GM12874 (cell line): Measurements from ENCODE around the gene CNKSR3.
A peak's percentile ranks its signal among the peaks of the same experiment; 100 is the strongest.

ENCODE experiments used
- CTCF ChIP-seq: IDR thresholded peaks from 2 replicates; pipeline ENCODE4 v1.5.1; 2011; ENCODE audit warnings: low read depth, mild to moderate bottlenecking, control low read depth, low read length, moderate library complexity; ENCODE audit not compliant: insufficient read depth

Gene CNKSR3

GRCh38 chr6:154370545-154370944 is 139.9 kb downstream of the CNKSR3 start:
- peak; percentile 31; the same call in 1 of the 2 replicates for TF ChIP-seq CTCF

- TF ChIP-seq CTCF = no peak
These were observed 142.4 kb downstream of the CNKSR3 start for GRCh38 chr6:154367839-154368695.

GRCh38 chr6:154367336-154367735 is 143.1 kb downstream of the CNKSR3 start:
- no peak for TF ChIP-seq CTCF

GRCh38 chr6:154363821-154364220 is 146.7 kb downstream of the CNKSR3 start:
- no peak for TF ChIP-seq CTCF

- no peak for TF ChIP-seq CTCF
These were observed 149.0 kb downstream of the CNKSR3 start for GRCh38 chr6:154361476-154361875.

- TF ChIP-seq CTCF = no peak
These were observed 150.0 kb downstream of the CNKSR3 start for GRCh38 chr6:154360476-154360875.

GRCh38 chr6:154359679-154360078 is 150.8 kb downstream of the CNKSR3 start:
- TF ChIP-seq CTCF = no peak
